ENCODE results near the gene KNSTRN.

KNSTRN gene

DNA sequence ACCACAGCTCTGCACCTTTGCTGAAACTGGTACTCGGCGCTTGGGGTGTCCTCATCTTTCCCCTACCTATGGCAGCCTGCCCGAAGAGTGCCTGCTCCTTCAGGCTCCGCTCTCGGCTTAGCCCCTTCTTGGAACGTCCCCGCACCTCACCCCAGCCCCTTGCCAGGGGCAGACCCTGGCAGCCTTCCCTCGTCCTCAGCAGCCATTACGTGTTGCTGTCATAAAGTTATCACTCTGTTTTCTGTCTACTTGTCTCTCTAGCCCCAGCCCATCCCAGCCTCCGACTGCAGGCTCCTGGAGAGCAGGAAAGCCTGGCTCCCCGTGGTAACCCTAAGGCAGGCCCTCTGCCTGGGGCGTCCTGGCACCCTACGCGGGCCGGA lies 53.2 kb downstream of the KNSTRN start:
- DNase-seq: no peak

- DNase-seq: no peak
These were observed 53.8 kb downstream of the KNSTRN start for GRCh38 chr15:40436116-40436891.

GRCh38 chr15:40436892-40437751 lies 54.6 kb downstream of the KNSTRN start:
- DNase-seq: no peak

GRCh38 chr15:40437752-40438687 lies 55.5 kb downstream of the KNSTRN start:
- no peak for DNase-seq

DNA sequence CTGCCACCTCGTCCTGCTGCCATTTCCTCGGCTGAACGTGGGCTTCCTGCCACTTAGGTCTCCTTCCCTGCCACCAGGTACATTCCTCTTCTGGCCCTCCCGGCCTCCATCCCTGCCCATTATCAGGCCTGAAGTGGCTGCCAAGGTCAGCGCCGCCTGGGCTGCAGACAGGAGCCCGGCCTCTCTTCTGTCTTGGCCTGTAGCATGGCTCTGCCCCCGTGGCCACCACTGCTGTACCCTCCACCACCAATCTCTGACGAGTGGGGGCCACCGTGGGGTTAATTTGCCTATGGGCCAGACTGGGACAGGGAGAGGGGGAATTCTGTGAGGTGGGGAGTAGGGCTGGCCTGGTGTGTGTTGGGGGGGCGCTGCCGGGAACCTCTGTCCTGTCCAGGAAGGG lies 56.2 kb downstream of the KNSTRN start:
- DNase-seq: no peak

GRCh38 chr15:40439461-40439959 lies 57.0 kb downstream of the KNSTRN start:
- DNase-seq: no peak

DNA sequence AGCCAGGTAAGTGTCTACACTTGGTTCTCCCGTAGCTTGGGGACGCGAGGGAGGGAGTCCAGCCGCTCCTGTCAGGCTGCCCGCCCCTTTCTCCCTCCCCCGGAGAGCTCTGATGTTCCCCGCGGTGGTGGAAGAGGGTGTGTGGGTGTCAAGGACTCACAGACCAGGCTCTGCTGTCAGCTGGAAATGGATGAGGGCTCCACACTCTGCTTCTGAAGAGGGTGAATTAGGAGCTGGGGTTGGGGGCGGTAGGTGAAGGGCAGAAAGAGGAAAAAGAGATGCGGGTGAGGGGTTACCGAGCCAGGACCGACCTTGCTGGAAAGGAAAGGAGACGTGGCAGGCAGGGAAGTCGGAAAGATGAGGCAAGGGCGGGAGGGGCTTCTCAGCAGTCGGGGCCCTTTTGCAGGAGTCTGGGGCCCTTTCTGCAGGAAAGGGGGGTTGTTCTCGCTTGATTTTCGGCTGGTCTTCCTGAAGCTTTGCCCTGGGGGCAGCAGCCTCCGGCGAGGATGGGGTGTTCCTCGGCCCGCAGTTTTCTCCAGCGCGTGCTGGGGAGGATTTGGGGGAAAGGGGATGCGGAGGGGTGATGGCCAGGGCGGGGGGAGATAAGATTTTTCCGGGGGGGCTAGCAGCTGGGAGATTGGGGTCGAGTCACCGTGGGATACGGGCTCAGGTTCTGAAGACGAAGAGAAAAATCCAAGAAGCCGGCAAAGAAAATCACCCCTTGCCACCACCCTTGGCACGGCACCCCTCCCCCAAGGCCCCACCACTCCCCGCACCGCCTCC lies 57.6 kb downstream of the KNSTRN start:
- no peak for DNase-seq

DNA sequence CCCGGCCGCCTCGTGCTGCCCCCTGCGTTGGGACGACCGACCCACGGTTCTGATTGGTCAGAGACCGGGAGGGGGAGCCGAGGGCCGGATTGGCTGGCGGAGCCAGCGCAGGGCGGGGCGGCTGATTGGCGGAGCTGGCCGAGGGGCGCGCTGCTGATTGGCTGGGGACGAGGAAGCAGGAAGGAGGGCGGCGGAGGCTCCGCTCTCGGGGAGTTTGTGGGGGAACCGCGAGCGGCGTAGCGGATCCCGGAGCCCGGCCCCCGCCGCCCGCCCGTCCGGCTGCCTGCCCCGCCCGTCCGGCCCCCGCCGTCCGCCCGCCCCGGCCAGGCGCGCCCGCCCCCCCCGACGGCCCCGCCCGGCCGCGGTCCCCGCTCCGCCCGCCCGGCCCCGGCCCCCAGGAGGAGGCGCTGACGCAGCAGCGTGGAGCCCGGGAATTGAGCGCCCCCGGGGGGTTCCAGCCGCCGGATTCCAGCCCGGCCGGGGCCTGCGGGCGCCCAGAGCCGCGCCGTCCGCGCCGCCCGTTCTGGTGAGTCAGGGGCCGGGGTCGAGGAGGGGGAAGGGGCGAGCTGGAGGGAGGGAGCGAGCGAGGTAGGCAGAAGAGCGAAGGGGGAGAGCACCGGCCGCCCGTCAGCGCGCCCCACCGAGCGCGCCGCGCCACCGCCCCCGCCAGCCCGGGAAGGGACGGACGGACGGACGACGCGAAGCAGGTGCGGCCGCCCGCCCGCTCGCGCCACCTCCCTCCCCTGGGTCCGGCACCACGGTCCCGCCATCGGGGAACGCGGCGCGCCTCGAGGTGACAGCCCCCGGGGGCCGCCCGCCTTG lies 58.4 kb downstream of the KNSTRN start, which contains the start of gene BAHD1:
Gene BAHD1, plus strand, starts transcription at position 211 of the 822 bp plus-strand sequence. CDS start 17,512 bp downstream, outside the sequence.
- DNase-seq: peak; percentile 83

- DNase-seq: no peak
These were observed 59.3 kb downstream of the KNSTRN start for GRCh38 chr15:40441565-40442531.

DNA sequence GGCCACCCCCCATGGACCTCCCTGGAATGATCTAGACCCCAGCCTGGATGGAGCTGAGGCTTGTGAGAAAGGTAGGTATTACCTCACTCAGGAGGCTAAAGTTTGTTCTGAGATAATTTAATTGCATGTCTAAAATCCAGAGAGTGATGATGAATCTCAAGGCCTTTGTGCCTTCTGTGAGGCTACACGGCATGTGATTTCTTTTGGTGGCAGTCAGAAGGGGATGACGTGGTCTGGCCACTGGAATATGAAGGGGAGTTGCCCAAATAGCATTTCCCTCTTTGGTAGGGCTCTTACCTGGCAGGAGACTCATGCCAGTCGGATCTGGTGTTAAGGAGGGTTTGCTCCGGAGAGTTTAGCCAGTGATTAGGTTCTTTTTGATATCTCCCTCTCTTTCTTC lies 60.7 kb downstream of the KNSTRN start:
- DNase-seq: no peak

DNA sequence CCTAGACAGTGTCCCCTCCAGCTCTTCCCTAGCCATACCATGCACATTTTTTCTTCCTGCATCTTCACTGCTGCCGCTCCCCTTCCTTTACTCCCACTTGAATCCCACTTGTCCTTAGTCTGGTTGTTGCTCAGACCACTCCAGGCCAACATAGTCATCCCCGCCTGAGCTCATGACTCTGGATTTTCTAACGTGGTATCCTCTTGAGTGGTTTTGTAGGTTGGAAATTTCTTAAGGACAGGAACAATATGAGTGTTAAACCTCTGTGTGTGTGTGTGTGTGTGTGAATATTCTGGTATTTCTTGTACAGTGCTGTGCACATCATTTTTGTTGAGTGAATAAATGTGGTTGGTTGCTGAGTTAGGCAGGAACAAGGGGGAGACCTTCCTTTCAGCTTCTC lies 61.3 kb downstream of the KNSTRN start:
- no peak for DNase-seq

Data from T1000 (cell line).